Suprapubic skin (tissue), 4 donors: ENCODE measurements around the gene GDPD2.

Experiments used
- POLR2A ChIP-seq, 2 donors: fragments of 450-650 bp; IDR thresholded peaks; one replicate each; pipeline ENCODE4 v1.6.1; 2017; ENCODE audit warnings: antibody characterized with exemption in 2 of 2, mild to moderate bottlenecking in 2 of 2, moderate library complexity in 2 of 2
- POLR2AphosphoS5 ChIP-seq, 3 donors: sonication (generic); formaldehyde crosslinking; IDR thresholded peaks; one replicate each; pipeline ENCODE4 v1.6.1; 2017; ENCODE audit warnings: antibody characterized with exemption in 3 of 3
- TF ChIP-seq, protein P1 (sequence below), 2 donors: fragments of 200-600 bp in 1 of 2; fragments of 450-650 bp in 1 of 2; sonication (generic) in 1 of 2; IDR thresholded peaks; one replicate each; pipeline ENCODE4 v1.5.1; 2016 to 2019; ENCODE audit warnings: antibody characterized with exemption in 2 of 2, mild to moderate bottlenecking in 1 of 2, moderate library complexity in 1 of 2

DNA sequence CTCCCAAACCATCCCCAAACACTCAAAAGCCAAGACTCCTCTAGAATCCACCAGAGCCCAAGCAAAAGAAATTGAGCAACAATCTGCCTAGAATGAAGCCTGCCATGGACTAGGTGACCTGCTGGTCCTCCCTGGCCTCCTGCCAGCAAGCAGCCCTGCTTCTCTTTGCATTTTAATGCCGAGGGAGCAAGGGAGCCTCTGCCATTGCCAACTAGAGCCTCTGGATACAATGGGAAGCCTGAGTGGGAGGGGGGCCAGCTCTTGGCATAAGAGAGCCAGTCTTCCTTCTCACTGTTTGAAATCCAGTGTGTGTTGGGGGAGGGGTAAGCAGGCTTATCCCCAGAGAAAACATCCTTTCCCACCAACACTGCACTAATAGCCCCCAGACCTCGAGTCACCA is 1.5 kb upstream of the GDPD2 start:
- no peak for TF ChIP-seq POLR2A (IDR thresholded peaks at IDR 0.05)
- TF ChIP-seq, protein P1, sequence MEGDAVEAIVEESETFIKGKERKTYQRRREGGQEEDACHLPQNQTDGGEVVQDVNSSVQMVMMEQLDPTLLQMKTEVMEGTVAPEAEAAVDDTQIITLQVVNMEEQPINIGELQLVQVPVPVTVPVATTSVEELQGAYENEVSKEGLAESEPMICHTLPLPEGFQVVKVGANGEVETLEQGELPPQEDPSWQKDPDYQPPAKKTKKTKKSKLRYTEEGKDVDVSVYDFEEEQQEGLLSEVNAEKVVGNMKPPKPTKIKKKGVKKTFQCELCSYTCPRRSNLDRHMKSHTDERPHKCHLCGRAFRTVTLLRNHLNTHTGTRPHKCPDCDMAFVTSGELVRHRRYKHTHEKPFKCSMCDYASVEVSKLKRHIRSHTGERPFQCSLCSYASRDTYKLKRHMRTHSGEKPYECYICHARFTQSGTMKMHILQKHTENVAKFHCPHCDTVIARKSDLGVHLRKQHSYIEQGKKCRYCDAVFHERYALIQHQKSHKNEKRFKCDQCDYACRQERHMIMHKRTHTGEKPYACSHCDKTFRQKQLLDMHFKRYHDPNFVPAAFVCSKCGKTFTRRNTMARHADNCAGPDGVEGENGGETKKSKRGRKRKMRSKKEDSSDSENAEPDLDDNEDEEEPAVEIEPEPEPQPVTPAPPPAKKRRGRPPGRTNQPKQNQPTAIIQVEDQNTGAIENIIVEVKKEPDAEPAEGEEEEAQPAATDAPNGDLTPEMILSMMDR (IDR thresholded peaks at IDR 0.05) = no peak
- TF ChIP-seq POLR2AphosphoS5 (IDR thresholded peaks at IDR 0.05) = no peak
